H9 (cell line): ENCODE data around the gene C17orf113. TPM values are rescaled to one million over a fixed set of nuclear protein-coding genes. Genes with fewer than 3 reads are reported as not detected.

ENCODE experiments used
- DNase-seq: peaks from one replicate; pipeline ENCODE4 v3.0.0-alpha.2; 2017
- H2AFZ ChIP-seq: one replicate; pipeline ENCODE4 v1.6.1; 2013; ENCODE audit warnings: mild to moderate bottlenecking, low read length, control low read depth, moderate library complexity
- H2AK5ac ChIP-seq: 2 replicates; pipeline ENCODE4 v1.6.1; 2013; ENCODE audit warnings: low read length, control low read depth, mixed read lengths; ENCODE audit not compliant: insufficient read length
- H2BK120ac ChIP-seq: one replicate; pipeline ENCODE4 v1.6.1; 2013; ENCODE audit warnings: low read depth, mild to moderate bottlenecking, low read length, control low read depth, inconsistent platforms; ENCODE audit not compliant: poor library complexity, severe bottlenecking
- H2BK12ac ChIP-seq: 2 replicates; pipeline ENCODE4 v1.6.1; 2013; ENCODE audit warnings: low read length, control low read depth, mixed read lengths, low read depth; ENCODE audit not compliant: insufficient read length
- H2BK15ac ChIP-seq: 2 replicates; pipeline ENCODE4 v1.6.1; 2013; ENCODE audit warnings: low read depth, low read length, control low read depth
- H2BK20ac ChIP-seq: one replicate; pipeline ENCODE4 v1.6.1; 2013; ENCODE audit warnings: low read depth, mild to moderate bottlenecking, low read length, control low read depth, inconsistent platforms; ENCODE audit not compliant: poor library complexity, severe bottlenecking
- H2BK5ac ChIP-seq: 2 replicates; pipeline ENCODE4 v1.6.1; 2013; ENCODE audit warnings: low read length, control low read depth, mixed read lengths; ENCODE audit not compliant: insufficient read length
- H3K14ac ChIP-seq: 2 replicates; pipeline ENCODE4 v1.6.1; 2013; ENCODE audit warnings: low read length, control low read depth; ENCODE audit not compliant: insufficient read depth
- H3K18ac ChIP-seq: 2 replicates; pipeline ENCODE4 v1.6.1; 2013; ENCODE audit warnings: low read depth, mild to moderate bottlenecking, mixed read lengths, low read length, control low read depth; ENCODE audit not compliant: insufficient read length
- H3K23ac ChIP-seq: 2 replicates; pipeline ENCODE4 v1.6.1; 2013; ENCODE audit warnings: low read length, control low read depth, mixed read lengths, low read depth; ENCODE audit not compliant: insufficient read length
- H3K23me2 ChIP-seq: 2 replicates; pipeline ENCODE4 v1.6.1; 2013; ENCODE audit warnings: low read depth, mild to moderate bottlenecking, mixed read lengths, low read length, control low read depth; ENCODE audit not compliant: insufficient read length, poor library complexity, severe bottlenecking
- H3K27ac ChIP-seq: 2 replicates; pipeline ENCODE4 v1.5.1; 2013; ENCODE audit warnings: low read length, control low read depth, mixed read lengths, low read depth; ENCODE audit not compliant: insufficient read length
- H3K27me3 ChIP-seq: 2 replicates; pipeline ENCODE4 v1.6.1; 2013; ENCODE audit warnings: low read length, control low read depth, inconsistent platforms; ENCODE audit not compliant: insufficient read depth
- H3K4ac ChIP-seq: 2 replicates; pipeline ENCODE4 v1.6.1; 2013; ENCODE audit warnings: low read depth, mild to moderate bottlenecking, control low read depth, inconsistent platforms, low read length, moderate library complexity
- H3K4me1 ChIP-seq: 2 replicates; pipeline ENCODE4 v1.6.1; 2013; ENCODE audit warnings: low read length, control low read depth, inconsistent platforms; ENCODE audit not compliant: insufficient read depth
- H3K4me2 ChIP-seq: 2 replicates; pipeline ENCODE4 v1.6.1; 2013; ENCODE audit warnings: low read length, control low read depth, mixed read lengths; ENCODE audit not compliant: insufficient read length, insufficient read depth
- H3K56ac ChIP-seq: 2 replicates; pipeline ENCODE4 v1.6.1; 2013; ENCODE audit warnings: low read depth, mild to moderate bottlenecking, mixed read lengths, low read length, control low read depth; ENCODE audit not compliant: insufficient read length
- H3K79me1 ChIP-seq: 2 replicates; pipeline ENCODE4 v1.6.1; 2013; ENCODE audit warnings: low read depth, mild to moderate bottlenecking, moderate library complexity, low read length, control low read depth, inconsistent platforms; ENCODE audit not compliant: insufficient read depth, poor library complexity, severe bottlenecking
- H3K79me2 ChIP-seq: 2 replicates; pipeline ENCODE4 v1.6.1; 2013; ENCODE audit warnings: low read length, control low read depth, inconsistent platforms; ENCODE audit not compliant: insufficient read depth
- H3K9ac ChIP-seq: 2 replicates; pipeline ENCODE4 v1.6.1; 2013; ENCODE audit warnings: low read length, control low read depth, mixed read lengths; ENCODE audit not compliant: insufficient read length; ENCODE audit errors: extremely low read depth
- H3K9me3 ChIP-seq: one replicate; pipeline ENCODE4 v1.6.1; 2013; ENCODE audit warnings: low read depth, low read length, inconsistent platforms; ENCODE audit not compliant: control insufficient read depth
- H3T11ph ChIP-seq: one replicate; pipeline ENCODE4 v1.6.1; 2013; ENCODE audit warnings: mild to moderate bottlenecking, low read length, control low read depth, inconsistent platforms
- H4K20me1 ChIP-seq: one replicate; pipeline ENCODE4 v1.6.1; 2013; ENCODE audit not compliant: control insufficient read depth, insufficient read length, insufficient read depth
- H4K5ac ChIP-seq: 2 replicates; pipeline ENCODE4 v1.6.1; 2013; ENCODE audit warnings: low read depth, mild to moderate bottlenecking, mixed read lengths, low read length, control low read depth; ENCODE audit not compliant: insufficient read length
- H4K8ac ChIP-seq: replicated peaks from 2 replicates; pipeline ENCODE4 v1.6.1; 2013; ENCODE audit warnings: low read length, control low read depth, mixed read lengths, low read depth; ENCODE audit not compliant: insufficient read length
- H4K91ac ChIP-seq: 2 replicates; pipeline ENCODE4 v1.6.1; 2013; ENCODE audit warnings: low read depth, mild to moderate bottlenecking, moderate library complexity, mixed read lengths, low read length, control low read depth; ENCODE audit not compliant: insufficient read length
- H3K27ac Mint-ChIP-seq, 3 experiments: 2 replicates in 2 of 3; 3 replicates in 1 of 3; pipeline ENCODE4 v1.8.0; 2020 to 2021; ENCODE audit warnings: mixed read lengths in 3 of 3, mild to moderate bottlenecking in 1 of 3, moderate library complexity in 1 of 3
- H3K27me3 Mint-ChIP-seq: 2 replicates; pipeline ENCODE4 v1.8.0; 2021; ENCODE audit warnings: low read depth, mild to moderate bottlenecking, moderate library complexity, mixed read lengths
- H3K36me3 Mint-ChIP-seq, 3 experiments: 2 replicates in 2 of 3; 3 replicates in 1 of 3; pipeline ENCODE4 v1.8.0; 2020 to 2021; ENCODE audit warnings: low read depth in 3 of 3, mixed read lengths in 3 of 3; ENCODE audit not compliant: insufficient read depth in 1 of 3
- H3K4me1 Mint-ChIP-seq, 2 experiments: 2 replicates each; pipeline ENCODE4 v1.8.0; 2020; ENCODE audit warnings: mixed read lengths in 2 of 2
- H3K4me3 Mint-ChIP-seq, 2 experiments: 2 replicates in 1 of 2; 3 replicates in 1 of 2; pipeline ENCODE4 v1.8.0; 2020 to 2021; ENCODE audit warnings: mild to moderate bottlenecking in 2 of 2, mixed read lengths in 2 of 2, moderate library complexity in 1 of 2
- H3K9me3 Mint-ChIP-seq, 2 experiments: 2 replicates in 1 of 2; 3 replicates in 1 of 2; pipeline ENCODE4 v1.8.0; 2020; ENCODE audit warnings: mild to moderate bottlenecking in 2 of 2, mixed read lengths in 2 of 2, moderate library complexity in 1 of 2
- WGBS: extraction: QIAGEN DNeasy Blood & Tissue Kit; methylation state at CpG from one replicate; pipeline ENCODE4 v1.1.7; 2013; ENCODE audit warnings: missing lambda C conversion rate, low lambda C conversion rate, mixed read lengths; ENCODE audit not compliant: insufficient read length; ENCODE audit errors: extremely low coverage; 5-methylcytosine and 5-hydroxymethylcytosine counted together
- total RNA-seq: library from RNA; stranded (reverse); gene quantifications from 2 replicates; pipeline ENCODE4 v1.2.1, GENCODE V29; 2021
- TF ChIP-seq, protein P1 (sequence below): fragments of 200-600 bp; sonication (generic); conservative IDR thresholded peaks from 3 replicates; pipeline ENCODE4 v1.8.0; 2021; ENCODE audit warnings: antibody characterized with exemption, mild to moderate bottlenecking

C17orf113 gene
- total RNA-seq, 1 experiment from 2014 or later: 1.0 TPM

DNA sequence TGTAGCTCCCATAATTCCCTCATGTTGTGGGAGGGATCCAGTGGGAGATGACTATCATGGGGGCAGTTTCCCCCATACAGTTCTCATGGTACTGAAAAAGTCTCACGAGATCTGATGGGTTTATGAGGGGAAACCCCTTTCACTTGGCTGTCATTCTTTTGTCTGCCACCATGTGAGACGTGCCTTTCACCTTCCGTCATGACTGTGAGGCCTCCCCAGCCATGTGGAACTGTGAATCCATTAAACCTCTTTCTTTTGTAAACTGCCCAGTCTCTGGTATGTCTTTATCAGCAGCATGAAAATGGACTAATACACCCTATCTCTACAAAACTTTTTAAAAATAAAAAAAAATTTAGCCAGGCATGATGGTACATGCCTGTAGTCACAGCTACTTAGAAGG is 6.2 kb upstream of the C17orf113 start:
- Histone ChIP-seq H2BK5ac (no peak overlapping the region), H4K20me1 (no peaks in the 10 kb centered on the region), H3K9me3 (no peaks in the 10 kb centered on the region), H3K23me2 (no peaks in the 10 kb centered on the region), H2BK20ac (no peak overlapping the region), H3K9ac (no peak overlapping the region), H3K4me2 (no peak overlapping the region), H3K79me2 (no peaks in the 10 kb centered on the region), H3K14ac (no peak overlapping the region), H3K79me1 (no peaks in the 10 kb centered on the region), H4K5ac (no peak overlapping the region), H2AFZ (no peak overlapping the region), H3K27me3 (no peaks in the 10 kb centered on the region), H3K23ac (no peak overlapping the region), H3K4ac (no peak overlapping the region), H3K27ac (no peak overlapping the region), H4K91ac (no peak overlapping the region), H2AK5ac (no peak overlapping the region), H3K18ac (no peak overlapping the region), H4K8ac (no peak overlapping the region), H2BK120ac (no peak overlapping the region), H2BK12ac (no peak overlapping the region), H3K56ac (no peak overlapping the region), H2BK15ac (no peak overlapping the region), H3K4me1 (peaks cover 2% of the 10 kb centered on the region; the same call in 1 of the 2 replicates), H3T11ph (no peak overlapping the region)
- WGBS: no CpG with 5 or more reads among the region's 3 CpGs
- Mint-ChIP-seq H3K4me3 (no peak overlapping the region), H3K27me3 (peaks cover 18% of the 10 kb centered on the region), H3K36me3 (no peaks in the 10 kb centered on the region), H3K4me1 (peaks cover 33 to 58% of the 10 kb centered on the region in 2 experiments), H3K9me3 (no peaks in the 10 kb centered on the region; a peak in 1 of 5 replicates), H3K27ac (no peak overlapping the region)
- TF ChIP-seq, protein P1, sequence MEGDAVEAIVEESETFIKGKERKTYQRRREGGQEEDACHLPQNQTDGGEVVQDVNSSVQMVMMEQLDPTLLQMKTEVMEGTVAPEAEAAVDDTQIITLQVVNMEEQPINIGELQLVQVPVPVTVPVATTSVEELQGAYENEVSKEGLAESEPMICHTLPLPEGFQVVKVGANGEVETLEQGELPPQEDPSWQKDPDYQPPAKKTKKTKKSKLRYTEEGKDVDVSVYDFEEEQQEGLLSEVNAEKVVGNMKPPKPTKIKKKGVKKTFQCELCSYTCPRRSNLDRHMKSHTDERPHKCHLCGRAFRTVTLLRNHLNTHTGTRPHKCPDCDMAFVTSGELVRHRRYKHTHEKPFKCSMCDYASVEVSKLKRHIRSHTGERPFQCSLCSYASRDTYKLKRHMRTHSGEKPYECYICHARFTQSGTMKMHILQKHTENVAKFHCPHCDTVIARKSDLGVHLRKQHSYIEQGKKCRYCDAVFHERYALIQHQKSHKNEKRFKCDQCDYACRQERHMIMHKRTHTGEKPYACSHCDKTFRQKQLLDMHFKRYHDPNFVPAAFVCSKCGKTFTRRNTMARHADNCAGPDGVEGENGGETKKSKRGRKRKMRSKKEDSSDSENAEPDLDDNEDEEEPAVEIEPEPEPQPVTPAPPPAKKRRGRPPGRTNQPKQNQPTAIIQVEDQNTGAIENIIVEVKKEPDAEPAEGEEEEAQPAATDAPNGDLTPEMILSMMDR: no peak
- no peak for DNase-seq
